Liver (tissue), 3 donors: ENCODE results near the gene RAB35.

Experiments used
- GABPA ChIP-seq, 2 donors: IDR thresholded peaks in 1 of 2; conservative IDR thresholded peaks in 1 of 2; 2 replicates each; pipeline ENCODE4 v1.6.1; 2016; ENCODE audit warnings: antibody characterized with exemption in 2 of 2, mild to moderate bottlenecking in 1 of 2, moderate library complexity in 1 of 2
- TAF1 ChIP-seq: conservative IDR thresholded peaks from 2 replicates; pipeline ENCODE4 v1.6.1; 2016; ENCODE audit warnings: antibody characterized with exemption, mild to moderate bottlenecking
- YY1 ChIP-seq: IDR thresholded peaks from 2 replicates; pipeline ENCODE4 v1.6.1; 2016; ENCODE audit warnings: antibody characterized with exemption, mild to moderate bottlenecking
- TF ChIP-seq, protein P1 (sequence below): IDR thresholded peaks from 2 replicates; pipeline ENCODE4 v1.6.1; 2016; ENCODE audit warnings: antibody characterized with exemption, mild to moderate bottlenecking
- TF ChIP-seq, protein P2 (sequence below): fragments of 150-350 bp; IDR thresholded peaks from 2 replicates; pipeline ENCODE4 v1.5.1; 2017; ENCODE audit warnings: improper control_type of control experiment, low read depth, low read length; ENCODE audit not compliant: missing input control
- TF ChIP-seq, protein P3 (sequence below): IDR thresholded peaks from 2 replicates; pipeline ENCODE4 v1.6.1; 2016; ENCODE audit warnings: antibody characterized with exemption
- donor health status: healthy.
- donor health status: healthy.

DNA sequence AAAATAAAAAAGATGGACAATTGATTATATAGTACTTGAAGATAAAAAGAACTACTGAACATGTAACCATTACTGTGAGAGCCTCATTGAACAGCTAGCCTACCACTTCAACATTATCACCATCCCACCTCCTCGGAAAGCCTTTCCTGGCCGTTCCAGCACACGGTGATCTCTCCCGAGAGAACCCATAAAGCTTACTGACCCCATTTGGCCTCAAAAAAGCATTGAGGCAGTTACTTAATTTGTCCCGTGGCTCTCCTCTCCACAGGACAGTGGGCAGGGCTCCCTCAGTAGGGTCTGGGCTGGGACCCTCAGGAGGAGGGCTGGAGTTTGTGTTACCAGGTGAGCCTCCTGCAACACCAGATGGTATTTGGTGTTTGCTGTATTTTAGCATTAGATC, 55.8 kb downstream of the RAB35 start:
- TF ChIP-seq, protein P1, sequence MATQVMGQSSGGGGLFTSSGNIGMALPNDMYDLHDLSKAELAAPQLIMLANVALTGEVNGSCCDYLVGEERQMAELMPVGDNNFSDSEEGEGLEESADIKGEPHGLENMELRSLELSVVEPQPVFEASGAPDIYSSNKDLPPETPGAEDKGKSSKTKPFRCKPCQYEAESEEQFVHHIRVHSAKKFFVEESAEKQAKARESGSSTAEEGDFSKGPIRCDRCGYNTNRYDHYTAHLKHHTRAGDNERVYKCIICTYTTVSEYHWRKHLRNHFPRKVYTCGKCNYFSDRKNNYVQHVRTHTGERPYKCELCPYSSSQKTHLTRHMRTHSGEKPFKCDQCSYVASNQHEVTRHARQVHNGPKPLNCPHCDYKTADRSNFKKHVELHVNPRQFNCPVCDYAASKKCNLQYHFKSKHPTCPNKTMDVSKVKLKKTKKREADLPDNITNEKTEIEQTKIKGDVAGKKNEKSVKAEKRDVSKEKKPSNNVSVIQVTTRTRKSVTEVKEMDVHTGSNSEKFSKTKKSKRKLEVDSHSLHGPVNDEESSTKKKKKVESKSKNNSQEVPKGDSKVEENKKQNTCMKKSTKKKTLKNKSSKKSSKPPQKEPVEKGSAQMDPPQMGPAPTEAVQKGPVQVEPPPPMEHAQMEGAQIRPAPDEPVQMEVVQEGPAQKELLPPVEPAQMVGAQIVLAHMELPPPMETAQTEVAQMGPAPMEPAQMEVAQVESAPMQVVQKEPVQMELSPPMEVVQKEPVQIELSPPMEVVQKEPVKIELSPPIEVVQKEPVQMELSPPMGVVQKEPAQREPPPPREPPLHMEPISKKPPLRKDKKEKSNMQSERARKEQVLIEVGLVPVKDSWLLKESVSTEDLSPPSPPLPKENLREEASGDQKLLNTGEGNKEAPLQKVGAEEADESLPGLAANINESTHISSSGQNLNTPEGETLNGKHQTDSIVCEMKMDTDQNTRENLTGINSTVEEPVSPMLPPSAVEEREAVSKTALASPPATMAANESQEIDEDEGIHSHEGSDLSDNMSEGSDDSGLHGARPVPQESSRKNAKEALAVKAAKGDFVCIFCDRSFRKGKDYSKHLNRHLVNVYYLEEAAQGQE: no peak
- TF ChIP-seq GABPA (IDR thresholded peaks at IDR 0.05 in 1 of 2, conservative IDR thresholded peaks at IDR 0.05 in 1 of 2) (no peak), YY1 (no peak), TAF1 (no peak)
- TF ChIP-seq, protein P2, sequence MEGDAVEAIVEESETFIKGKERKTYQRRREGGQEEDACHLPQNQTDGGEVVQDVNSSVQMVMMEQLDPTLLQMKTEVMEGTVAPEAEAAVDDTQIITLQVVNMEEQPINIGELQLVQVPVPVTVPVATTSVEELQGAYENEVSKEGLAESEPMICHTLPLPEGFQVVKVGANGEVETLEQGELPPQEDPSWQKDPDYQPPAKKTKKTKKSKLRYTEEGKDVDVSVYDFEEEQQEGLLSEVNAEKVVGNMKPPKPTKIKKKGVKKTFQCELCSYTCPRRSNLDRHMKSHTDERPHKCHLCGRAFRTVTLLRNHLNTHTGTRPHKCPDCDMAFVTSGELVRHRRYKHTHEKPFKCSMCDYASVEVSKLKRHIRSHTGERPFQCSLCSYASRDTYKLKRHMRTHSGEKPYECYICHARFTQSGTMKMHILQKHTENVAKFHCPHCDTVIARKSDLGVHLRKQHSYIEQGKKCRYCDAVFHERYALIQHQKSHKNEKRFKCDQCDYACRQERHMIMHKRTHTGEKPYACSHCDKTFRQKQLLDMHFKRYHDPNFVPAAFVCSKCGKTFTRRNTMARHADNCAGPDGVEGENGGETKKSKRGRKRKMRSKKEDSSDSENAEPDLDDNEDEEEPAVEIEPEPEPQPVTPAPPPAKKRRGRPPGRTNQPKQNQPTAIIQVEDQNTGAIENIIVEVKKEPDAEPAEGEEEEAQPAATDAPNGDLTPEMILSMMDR: no peak
- TF ChIP-seq, protein P3, sequence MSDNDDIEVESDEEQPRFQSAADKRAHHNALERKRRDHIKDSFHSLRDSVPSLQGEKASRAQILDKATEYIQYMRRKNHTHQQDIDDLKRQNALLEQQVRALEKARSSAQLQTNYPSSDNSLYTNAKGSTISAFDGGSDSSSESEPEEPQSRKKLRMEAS: no peak
